AG04450 (cell line): ENCODE results near the gene NTM. TPM values are rescaled to one million over a fixed set of nuclear protein-coding genes. Genes with fewer than 3 reads are reported as not detected.

Source experiments
- CTCF ChIA-PET: fragments of 300-600, 350-600 bp; formaldehyde crosslinking; extraction: SDS; loops from one replicate; lab custom pipeline; 2022; ENCODE audit warnings: antibody characterized with exemption, inconsistent platforms; lab: Charles Lee
- POLR2A ChIA-PET: fragments of 350-600 bp; formaldehyde crosslinking; extraction: SDS; loops from one replicate; lab custom pipeline; 2021; ENCODE audit warnings: antibody characterized with exemption, inconsistent platforms; lab: Yijun Ruan, JAX
- DNase-seq: peaks from one replicate; pipeline ENCODE4 v3.0.0-alpha.2; 2011; ENCODE audit warnings: low read depth, low spot score
- H3K27ac ChIP-seq: one replicate; pipeline ENCODE4 v1.5.1; 2012; ENCODE audit warnings: low read depth, low read length, control low read depth
- H3K27me3 ChIP-seq: one replicate; pipeline ENCODE4 v1.6.0; 2012; ENCODE audit warnings: low read length; ENCODE audit not compliant: control insufficient read depth, insufficient read depth
- H3K4me3 ChIP-seq: 2 replicates; pipeline ENCODE4 v1.5.1; 2011; ENCODE audit warnings: mild to moderate bottlenecking, low read depth, low read length, control low read depth
- H3K9me3 ChIP-seq: 2 replicates; pipeline ENCODE4 v1.5.1; 2012; ENCODE audit warnings: low read length; ENCODE audit not compliant: control insufficient read depth, insufficient read depth
- CTCF ChIP-seq: IDR thresholded peaks from 2 replicates; pipeline ENCODE4 v1.5.1; 2011; ENCODE audit warnings: low read depth, low read length, control low read depth, inconsistent platforms
- polyA plus RNA-seq: library from polyadenylated mRNA; depleted of rRNA; stranded (reverse); fragments of >200 nt; gene quantifications from 2 replicates; pipeline ENCODE4 v1.2.3, GENCODE V29; 2011

Gene NTM
- polyA plus RNA-seq, 1 experiment = 26.9 TPM

GRCh38 chr11:131849485-131849884, 479.1 kb downstream of the NTM start:
- no peak overlapping the region for H3K4me3 ChIP-seq
- DNase-seq = no peak
- no peak overlapping the region for H3K27ac ChIP-seq
- CTCF ChIA-PET = interaction anchor here (0.8 to 1.7 kb wide), 2 partner anchors 10 to 19 kb away, joined by 3 to 6 read pairs; no protein-coding TSS in a partner anchor
- TF ChIP-seq CTCF = no peak
- POLR2A ChIA-PET = no interaction called here
- H3K9me3 ChIP-seq = no peaks in the 10 kb centered on the region
- H3K27me3 ChIP-seq = peaks cover 21% of the 10 kb centered on the region

- DNase-seq = no peak
- Histone ChIP-seq H3K27ac (no peak overlapping the region), H3K9me3 (no peaks in the 10 kb centered on the region), H3K4me3 (no peak overlapping the region), H3K27me3 (peaks cover 18% of the 10 kb centered on the region)
- ChIA-PET POLR2A (no interaction called here), CTCF (interaction anchor here (1.1 to 2.7 kb wide), 3 partner anchors 17 to 156 kb away, joined by 3 to 16 read pairs (median 4); no protein-coding TSS in a partner anchor)
- no peak for TF ChIP-seq CTCF
These were observed 480.1 kb downstream of the NTM start for GRCh38 chr11:131850507-131850906.

DNA sequence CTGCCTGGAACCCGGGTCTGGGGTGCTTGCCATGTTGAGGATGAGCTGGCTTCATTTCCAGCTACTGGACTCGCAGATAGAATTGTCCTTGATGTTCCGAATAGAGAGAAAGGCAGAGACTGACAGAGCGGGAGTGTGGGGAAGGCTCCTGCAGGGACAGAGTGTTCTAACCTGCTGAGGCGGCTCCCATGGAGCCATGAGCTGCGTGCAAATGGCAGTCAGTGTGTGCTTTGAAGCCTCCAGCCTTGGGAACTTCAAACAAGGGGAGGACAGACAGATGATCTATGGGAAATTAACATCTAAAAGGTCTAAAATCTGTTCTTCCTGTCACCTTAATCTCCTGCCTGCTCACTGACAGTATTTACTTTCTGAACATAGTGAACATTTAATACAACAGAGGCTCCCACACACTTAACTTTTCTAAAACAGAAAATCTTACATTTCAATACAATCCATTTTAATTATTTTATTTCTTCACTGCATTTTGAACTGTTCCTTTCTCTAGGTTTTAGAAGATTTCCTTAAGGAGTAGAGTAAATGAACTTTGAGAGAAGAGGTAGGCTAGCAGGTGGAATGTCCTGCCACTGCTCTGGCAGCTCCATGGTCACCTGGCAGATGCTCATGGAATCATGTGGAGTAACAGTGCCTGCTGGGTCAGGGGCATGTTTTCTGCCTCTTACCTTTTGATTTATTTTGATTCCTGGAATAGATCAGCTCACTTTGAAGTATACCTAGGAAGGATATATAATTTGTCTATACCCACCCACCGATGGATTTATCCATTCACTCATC, 481.7 kb downstream of the NTM start:
- peaks cover 21% of the 10 kb centered on the region for H3K27me3 ChIP-seq
- no peaks in the 10 kb centered on the region for H3K9me3 ChIP-seq
- POLR2A ChIA-PET = no interaction called here
- TF ChIP-seq CTCF = no peak
- H3K27ac ChIP-seq = no peak overlapping the region
- no peak for DNase-seq
- no peak overlapping the region for H3K4me3 ChIP-seq
- CTCF ChIA-PET = interaction anchor here (2.7 kb wide), 1 partner anchor 157 kb away, joined by 16 read pairs; no protein-coding TSS in a partner anchor

DNA sequence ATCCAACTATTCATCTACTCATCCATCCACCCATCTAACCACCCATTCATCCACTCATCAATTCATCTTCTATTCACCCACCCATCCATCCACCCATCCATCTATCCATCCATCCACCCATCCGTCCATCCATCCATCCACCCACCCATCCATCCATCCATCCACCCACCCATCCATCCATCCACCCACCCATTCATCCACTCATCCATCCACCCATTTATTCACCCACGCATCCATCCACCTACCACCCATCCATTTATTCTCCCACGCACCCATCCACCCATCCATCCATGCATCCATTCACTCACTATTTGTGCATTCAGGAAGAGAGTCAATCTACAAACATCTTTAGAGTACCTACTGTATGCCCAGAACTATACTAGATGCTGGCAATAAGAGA, 482.3 kb downstream of the NTM start:
- peaks cover 15% of the 10 kb centered on the region for H3K27me3 ChIP-seq
- H3K27ac ChIP-seq = no peak overlapping the region
- DNase-seq = no peak
- CTCF ChIA-PET = no interaction called here
- H3K9me3 ChIP-seq = no peaks in the 10 kb centered on the region
- no peak for TF ChIP-seq CTCF
- POLR2A ChIA-PET = no interaction called here
- H3K4me3 ChIP-seq = no peak overlapping the region

DNA sequence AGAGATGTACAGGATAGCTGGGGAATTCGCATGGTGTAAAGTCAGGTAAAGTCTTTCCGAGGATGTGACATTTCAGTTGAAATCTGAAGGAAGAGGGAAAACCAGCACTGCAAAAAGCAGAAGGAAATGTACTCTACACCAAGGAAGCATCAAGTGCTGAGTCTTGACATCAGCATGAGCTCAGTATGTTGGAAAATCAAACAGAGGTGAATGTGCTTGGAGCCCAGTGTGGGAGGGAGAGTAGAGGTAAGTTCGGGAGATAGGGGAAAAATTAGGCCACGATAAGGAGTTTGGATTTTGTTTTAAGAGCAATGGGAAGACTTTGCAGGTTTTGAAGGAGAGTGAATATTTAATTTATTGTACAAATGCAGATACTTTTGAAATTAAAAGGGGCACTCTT, 484.0 kb downstream of the NTM start:
- H3K27ac ChIP-seq = no peak overlapping the region
- peaks cover 15% of the 10 kb centered on the region for H3K27me3 ChIP-seq
- DNase-seq = no peak
- ChIA-PET CTCF (interaction anchor here (0.5 to 1.9 kb wide), 3 partner anchors 105 to 159 kb away, joined by 3 to 4 read pairs (median 4); no protein-coding TSS in a partner anchor), POLR2A (no interaction called here)
- no peak overlapping the region for H3K4me3 ChIP-seq
- no peak for TF ChIP-seq CTCF
- H3K9me3 ChIP-seq = no peaks in the 10 kb centered on the region
